DMS53 treated with DMSO at 0.1 percent for 48 hours (cell line): ENCODE measurements around the gene BPIFB1.

Experiments
- DNase-seq: peaks from one replicate; lab custom pipeline; 2025; ENCODE audit not compliant: unreplicated experiment; lab: John Stamatoyannopoulos, UW

BPIFB1 gene

DNA sequence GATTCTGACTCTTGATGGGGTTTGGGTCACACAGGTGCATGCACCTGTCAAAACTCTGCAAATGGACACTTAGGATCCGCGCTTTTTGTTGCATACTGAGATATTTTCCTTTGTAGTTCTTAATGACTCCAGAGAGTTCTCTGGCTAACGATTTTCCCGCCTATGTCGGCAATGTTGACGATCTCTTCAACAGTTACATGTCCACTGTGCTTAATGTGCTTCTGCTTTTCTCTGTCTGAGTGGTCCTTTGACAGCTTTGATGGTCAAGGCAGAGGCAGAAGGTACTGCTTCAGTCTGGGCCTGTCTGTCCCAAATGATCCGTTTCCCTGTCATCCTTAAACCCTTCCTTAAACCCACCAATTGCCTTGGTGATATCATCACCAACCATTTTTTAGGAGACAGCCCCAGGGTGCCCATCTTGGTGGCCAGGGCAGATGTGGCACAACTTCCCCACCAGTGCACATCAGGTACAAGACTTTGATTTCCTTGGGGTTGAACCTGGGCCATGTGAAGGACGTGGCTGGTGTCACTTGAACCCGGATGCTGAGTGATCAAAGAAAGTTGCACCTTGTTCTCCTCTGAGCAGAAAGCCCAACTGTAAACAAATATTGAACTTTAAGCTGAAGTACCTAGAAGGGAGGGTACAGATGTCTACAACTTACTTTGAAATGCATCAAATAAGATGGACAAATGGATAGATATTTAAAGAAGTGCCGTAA is 10.7 kb upstream of the BPIFB1 start:
- DNase-seq = no peak

DNA sequence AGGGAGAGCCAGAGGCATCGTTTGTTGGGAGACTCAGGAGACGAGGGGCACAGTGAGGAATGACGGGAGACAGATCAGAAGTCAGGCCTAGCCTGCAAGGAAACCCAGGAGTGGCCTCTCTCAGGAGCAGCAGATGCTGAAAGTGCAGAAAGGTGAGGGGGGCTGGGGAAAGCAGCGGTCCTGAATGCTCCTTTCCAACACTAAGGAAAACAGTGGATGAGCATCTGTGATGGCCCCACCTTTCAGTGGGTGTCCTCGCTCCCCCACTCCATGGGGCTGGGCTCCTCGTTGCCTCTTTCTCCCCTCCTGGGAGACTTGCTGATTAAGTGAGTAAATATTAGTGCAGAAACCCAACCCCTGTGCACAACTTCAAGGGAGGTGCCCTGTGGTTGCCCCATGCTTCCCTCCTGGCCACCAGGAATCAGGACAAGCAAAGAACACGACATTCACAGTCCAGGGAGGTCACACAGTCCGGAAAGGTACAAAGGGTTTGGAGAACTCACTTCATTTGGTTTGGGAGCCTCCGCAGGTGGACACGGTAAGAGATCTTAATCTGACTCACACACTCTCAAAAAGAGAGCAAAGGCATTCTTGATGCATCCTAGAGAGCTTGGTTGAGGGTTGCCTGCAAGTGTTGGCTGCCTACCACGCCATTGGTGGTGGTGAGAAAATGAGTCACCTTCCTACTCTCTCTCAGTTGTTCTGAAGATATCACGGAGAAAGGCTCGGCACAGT is 9.7 kb upstream of the BPIFB1 start:
- no peak for DNase-seq

DNA sequence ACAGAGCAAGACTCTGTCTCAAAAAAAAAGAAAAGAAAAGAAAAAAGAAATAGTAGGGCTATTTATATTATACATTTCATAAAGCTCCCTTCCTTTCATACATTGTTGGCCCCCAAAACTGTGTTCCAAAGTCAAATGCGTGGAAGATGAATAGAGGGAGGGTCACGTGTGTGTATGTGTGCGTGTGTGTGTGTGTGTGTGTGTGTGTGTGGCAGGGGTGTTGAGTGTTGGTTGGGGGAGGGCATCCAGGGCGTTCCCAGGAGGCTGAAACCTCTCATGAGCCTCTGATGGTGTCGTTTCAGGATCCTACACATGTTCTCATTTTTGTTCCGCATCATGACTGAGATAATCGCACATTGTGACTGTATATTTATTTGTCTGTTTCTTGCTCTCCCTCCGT is 7.8 kb upstream of the BPIFB1 start:
- DNase-seq = no peak

DNA sequence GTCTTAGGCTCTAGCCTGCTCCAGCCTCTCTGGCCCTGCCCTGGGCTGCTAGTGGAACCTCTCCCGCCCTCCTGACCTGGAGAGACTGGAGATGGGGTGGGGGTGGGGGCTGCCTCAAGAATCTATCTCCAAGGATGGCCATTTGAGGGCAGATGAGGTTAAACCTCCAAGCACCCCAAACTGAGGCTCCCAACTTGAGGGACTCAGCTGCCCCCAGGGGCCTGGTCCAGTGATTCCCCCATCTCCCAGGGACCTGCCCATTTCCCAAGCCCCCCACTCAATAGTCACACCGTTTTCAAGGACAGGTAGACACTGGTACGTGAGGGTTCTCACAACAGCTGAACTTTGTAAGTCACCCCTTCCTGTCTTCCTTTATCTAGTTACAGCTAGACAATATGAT is 7.1 kb upstream of the BPIFB1 start:
- DNase-seq = no peak

DNA sequence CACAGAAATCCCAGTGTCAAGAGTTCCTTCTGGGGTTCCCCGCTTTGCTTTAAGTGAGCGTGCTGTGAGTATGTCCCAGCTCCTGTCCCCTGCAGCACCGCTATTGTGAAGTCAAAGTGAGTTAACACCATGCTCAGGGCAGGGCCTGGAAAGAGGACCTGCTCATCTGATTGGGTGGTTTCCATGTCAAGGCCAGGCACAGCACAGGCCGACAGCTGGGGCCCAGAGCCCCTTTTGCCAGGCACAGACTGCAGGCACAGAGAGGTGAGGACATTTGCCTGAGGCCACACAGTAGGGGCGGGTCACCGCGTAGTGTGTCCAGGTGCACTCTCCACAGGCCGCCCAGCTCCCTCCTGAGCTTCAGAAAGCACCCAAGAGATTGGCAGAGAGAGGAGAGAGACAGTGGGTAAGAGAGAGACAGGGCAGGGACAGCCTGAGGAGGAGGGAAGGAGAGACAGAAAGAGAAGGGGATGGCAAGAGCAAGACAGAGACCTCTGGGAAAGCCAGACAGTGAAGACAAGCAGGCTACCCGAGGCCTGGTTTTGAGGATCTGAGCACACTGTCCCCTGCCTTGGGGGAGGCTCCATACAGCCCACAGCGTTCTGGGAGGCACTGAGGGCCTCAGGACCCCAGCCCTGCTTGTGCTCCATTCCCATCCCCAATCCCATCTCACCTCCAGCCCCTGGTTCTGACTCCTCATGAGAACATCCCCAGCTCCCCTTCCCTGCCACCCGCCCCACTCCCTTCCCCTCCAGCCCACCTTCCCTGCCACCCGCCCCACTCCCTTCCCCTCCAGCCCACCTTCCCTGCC is 6.5 kb upstream of the BPIFB1 start:
- DNase-seq = no peak

DNA sequence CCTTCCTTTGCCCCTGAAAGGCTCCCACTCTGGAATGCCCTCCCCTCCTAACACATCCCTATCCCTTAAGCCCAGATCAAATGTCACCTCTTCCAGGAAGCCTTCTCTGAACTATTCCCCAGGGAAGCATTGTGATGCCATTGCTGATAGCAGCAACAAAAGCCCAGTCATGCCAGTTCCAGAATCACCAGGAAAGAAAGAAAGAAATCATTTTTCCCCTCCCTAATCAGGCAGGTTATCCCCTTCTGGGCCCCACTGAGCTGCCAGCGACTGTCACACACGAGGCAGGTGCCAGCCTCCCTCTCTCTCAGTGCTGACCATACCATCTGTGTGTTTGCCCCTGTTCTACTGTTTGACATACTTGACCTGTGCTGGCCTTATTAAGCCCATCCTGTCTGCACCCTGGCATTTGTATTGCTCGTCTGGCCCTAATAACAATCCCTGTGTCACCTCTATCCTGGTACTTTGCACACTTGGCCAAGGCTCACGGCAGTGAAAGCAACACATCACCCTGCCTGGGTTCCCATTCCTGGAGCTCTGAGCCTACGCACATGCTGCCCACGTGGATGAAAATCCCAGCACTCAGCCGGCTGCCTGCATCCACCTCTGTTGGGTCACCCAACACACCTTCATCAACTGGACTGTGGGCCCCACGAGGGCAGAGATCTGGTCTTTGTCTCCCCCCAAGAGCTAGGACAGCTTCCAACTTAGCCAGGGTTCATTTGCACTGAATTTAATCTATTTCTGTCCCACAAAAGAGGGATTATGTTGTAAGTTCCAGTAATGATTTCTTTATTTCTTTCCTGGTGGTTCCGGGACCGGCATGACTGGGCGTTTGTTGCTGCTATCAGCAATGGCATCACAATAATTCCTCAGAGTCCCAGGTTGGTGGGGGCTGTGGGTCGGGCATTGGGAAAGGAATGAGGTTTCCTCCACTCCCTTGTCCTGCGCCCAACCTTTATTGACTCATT is 5.3 kb upstream of the BPIFB1 start:
- DNase-seq = no peak

DNA sequence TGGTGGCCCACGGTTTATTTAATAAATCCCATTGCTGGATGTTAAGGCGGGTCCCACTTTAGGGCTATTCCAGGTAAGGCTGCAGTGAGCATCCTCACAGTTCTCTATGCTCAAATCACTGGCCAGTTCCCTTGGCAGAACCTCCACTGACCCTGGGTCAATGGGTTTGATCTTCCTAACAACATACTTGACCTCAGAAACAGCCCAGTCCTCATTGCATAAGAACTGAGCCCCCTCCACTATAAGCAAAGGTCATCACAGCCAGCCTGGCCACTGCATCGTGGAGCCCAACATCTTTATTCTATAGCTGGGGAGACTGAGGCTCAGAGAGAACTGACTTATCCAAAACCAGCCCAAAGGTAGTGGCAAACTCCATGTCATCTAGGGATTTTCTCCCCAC is 4.3 kb upstream of the BPIFB1 start:
- no peak for DNase-seq

DNA sequence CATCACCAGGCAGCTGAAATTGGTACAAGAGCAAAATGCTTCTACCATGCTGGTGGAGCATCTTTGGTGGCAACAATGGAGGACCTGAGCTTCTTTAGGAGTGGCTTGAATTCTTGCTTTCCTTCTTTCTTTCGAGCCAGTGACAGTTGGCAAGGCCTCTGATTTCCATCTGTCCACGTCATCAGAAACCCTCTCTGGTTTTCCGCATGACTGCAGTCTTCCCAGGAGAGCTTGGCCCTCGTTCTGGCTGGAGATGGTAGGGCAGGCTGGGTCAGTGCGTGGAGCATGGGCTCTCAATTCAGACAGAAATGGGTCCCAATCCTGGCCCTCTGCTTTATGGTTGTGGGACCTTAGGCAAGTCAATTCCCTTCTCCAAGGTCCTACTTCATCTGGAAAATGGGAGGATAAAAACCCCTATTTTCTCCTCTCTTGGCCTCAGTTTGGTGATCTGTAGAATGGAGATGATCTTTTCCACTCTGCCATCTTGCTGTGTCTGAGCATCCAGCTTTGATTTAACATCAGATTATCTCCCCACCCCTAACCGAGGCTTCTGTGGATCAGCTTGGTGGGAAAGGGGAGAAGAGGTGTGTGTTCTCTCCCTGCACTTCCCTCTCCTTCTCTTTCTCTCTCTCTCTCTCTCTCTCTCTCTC is 3.6 kb upstream of the BPIFB1 start:
- DNase-seq = no peak

DNA sequence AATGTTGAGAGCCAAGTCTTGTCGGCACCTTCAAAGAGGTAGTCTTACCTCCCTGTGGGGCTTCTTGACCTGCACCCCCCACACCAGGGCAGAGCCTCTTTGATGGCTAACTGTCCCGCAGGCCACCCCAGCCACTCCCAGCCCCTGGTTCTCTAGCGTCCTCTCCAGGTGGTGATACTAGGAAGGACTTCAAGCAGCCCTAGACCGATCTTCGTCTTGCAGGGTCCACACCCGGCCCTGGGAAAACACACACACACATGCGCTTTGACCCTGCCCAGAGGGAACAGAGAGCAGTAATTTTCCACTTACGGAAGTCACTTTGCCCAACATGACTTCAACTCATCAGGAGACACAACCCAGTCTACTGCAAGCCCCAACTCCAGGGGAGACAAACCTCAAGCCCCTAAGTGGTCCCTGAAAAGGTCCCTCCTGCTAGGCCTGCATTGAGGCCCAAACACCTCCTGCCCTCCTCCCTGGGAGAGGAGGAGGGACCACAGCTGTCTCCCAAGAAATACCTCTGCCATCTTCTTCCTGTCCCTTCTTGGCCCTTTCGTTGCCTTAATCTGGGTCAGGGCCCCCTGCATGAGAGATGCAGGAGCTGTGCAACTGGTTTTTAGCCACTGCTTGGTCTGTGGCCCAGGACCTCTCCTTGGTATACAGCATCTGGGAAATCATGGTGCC is 2.9 kb upstream of the BPIFB1 start:
- DNase-seq = no peak

DNA sequence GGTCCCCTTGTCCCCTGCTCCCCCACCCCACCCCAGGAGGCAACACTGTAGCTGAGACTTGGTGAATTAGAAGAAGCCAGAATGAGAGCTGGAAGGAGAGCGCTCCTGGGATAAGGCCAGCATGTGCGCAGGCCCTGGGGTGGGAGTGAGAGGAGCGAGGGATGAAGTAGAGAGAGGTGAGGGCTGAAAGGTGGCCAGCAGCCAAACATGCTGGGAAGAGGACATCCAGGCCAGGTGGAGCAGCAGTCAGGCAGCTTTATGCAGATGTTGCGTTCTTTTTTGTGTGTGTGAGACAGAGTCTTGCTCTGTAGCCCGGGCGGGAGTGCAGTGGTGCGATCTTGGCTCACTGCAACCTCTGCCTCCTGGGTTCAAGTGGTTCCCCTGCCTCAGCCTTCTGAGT is 2.2 kb upstream of the BPIFB1 start:
- DNase-seq = no peak

DNA sequence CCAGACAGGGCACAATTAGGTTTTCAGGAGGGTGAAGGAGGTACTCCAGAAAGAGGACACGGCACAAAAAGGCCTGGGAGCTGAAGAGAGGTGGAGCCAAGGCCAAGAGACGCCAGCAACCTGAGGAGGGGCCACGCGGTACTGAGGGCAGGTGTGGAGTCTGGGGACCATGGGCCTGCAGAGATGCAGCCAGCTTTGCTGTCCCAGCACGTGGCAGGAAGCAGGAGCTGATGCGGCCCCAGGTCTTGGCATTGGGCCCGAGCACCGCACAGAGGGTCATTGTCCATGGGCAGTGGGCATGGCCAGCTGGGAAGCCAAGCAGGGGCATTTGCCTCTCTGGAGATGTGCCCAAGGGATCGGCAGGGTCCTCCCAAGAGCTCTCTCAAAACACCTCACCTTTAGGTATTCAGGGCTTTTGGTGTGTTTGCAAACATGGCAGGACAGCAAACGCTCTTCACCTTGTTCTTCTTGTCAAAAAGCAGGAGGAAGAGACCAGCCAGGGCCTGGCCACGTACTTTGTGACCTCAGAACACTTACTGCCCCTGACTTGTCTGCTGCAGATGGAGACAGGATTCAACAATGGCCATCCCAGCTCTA is 1.4 kb upstream of the BPIFB1 start:
- DNase-seq = no peak

DNA sequence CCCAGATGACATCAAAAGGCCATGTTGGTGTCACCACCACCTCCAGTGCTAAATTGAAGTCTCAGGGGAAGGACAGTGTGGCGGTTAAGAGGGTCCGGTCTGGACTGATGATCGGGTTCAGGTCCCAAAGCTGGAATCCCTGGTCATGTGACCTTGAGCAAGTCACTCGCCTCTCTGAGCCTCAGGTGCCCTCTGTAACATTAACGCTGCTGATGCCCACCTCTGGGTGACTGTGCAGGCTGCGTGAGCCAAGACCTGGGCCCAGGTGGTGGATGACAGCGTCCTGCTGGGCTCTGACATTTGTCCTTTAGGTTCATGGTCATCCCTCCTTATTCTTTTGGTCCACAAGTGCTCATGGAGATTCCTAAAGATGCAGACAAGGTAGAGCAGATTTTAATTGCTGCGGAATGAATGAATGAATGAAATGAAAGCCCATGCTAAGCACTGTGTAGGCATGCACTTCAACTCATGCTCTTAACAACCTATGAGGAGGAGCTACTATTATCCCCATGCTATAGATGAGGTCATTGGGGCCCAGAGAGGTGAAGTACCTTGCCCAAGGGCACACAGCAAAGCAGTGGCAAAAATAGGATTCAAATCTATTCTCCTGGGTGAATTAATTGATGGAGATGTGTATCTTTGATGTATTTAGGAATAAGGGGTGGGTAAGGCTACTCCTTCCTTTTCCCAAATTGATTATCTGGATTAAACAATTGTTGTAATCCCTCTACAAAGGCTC is 649 bp upstream of the BPIFB1 start:
- no peak for DNase-seq

DNA sequence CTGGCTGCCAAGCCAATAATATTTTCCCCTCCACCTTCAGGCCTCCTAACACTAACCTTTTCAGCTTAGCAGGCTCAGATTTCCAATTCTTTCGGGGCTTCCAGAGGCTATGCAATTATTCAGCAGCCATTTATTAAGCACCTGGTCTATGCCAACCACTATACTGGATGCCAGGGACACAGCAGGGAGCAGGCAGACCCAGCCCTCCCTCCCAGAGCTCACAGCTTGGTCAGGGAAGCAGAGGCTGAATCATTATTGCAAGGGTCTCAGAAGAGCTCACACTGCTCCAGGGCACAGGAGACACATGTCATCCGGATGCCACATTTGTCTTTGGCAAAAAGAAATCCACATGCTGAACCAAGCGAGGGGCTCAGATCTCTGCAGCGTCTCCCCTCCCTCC is 1.3 kb downstream of the BPIFB1 start:
- DNase-seq = no peak

DNA sequence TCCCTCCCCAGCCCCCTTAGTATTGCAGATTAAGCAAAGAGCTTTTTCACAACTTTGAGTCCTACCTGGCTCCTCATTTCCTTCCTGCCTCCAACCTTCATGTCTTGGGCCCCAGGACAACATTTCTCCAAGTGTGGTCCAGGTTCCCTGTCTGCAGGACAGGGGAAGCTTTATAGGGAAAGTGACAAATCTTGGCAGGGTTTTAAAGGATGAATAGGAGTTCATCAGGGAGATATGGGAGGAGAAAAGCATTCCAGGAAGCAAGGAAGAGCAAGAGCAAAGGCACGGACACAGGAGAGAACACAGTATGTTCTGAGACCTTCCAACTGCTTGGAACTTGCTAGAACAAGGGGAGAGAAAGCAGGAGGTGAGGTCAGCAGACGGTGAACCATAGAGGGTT is 1.9 kb downstream of the BPIFB1 start:
- no peak for DNase-seq

DNA sequence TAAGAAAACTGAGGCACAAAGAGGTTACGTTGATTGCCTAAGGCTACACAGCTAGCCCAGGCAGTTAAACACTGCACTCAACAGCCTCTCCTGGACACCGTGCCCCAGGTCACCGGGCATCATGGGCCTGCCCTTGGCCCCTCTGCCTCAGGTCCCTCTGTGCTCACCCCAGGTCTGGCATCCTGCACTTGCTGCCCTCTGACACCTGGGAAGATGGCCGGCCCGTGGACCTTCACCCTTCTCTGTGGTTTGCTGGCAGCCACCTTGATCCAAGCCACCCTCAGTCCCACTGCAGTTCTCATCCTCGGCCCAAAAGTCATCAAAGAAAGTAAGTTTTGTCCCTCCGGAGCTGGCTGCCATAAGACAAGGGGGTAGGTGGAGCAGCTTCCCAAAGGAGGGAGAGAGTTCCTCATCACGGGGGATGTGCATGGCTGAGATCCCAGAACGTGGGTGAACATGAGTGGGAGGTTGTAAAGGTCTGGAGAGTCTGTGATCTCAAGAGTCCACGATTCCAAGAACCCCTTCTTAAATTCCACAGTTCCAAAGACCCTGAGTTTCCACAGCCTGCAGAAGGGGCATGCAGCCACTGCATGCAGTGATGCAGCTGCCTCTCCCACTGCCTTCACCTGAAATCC is 3.0 kb downstream of the BPIFB1 start:
- DNase-seq = no peak

DNA sequence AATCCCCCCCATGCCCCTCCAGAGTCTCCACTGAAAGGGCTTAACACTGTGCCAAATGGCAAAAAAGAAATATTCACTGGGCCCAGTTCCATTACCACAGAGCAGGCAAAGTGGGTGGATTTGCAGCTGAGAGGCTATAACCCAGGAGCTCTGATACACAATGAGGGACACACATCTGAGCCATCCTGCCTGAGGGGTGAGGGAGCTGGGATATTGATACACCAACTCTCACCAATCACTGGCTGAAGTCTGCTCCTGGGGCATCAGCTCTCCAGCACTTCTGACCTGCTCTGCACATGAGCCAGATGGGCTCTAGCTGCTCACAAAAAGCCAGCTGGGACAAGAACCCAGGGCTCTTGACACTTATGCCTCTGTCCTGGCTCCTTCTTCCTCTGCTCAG is 4.9 kb downstream of the BPIFB1 start:
- no peak for DNase-seq

DNA sequence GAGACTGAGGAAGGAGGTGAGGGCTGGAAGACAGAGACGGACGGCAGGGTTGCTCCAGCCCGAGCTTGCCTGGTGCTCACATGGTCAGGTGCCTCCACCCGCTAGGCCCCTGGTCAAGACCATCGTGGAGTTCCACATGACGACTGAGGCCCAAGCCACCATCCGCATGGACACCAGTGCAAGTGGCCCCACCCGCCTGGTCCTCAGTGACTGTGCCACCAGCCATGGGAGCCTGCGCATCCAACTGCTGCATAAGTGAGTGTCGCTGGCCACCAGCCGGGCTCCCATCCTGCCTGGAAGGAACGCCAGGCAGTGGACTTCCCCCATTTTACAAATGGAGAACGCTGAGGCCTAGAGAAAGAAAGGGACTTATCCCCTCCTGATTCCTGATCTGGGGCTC is 7.8 kb downstream of the BPIFB1 start:
- DNase-seq = no peak

DNA sequence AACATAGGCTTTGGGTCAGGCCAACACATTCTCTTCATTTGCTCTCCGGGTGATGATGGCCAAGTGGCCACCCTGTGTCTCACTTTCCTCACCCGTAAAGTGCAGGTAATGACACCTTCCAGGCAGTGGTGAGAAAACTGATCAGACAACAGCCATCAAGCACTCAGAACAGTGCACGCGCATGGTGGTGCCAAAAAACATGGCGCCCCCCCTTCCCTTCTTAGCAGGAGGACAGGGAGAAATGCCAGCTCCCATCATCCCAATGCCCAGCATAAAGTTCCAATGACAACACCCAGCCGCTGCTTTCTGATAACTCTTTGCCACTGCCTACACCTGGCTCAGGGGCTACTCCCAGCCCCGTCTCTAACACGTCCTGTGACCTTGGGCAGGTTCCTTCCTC is 8.4 kb downstream of the BPIFB1 start:
- no peak for DNase-seq
